ENCODE measurements around the gene GH1.

DNA sequence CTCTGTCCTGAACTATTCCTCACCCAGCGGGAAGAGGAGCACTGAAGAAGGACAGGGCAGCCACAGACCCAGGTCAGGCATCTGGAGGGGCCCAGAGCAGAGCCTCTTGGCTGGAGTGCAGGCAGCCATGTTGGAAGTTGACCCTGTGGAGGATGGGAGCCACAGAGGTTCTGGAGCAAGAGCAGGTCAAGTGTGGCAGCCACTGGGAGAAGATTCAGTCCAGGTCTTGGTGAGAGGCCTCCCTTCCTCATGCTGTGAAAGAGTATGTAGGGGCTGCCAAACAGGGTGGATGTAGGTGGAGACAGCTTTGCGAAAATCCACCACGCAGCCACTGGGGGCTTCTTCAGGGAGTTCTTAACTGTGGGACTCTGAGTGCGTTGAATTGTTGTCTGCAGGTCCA lies 14.1 kb upstream of the GH1 start:
- TF ChIP-seq POLR2A (IDR thresholded peaks at IDR 0.05): no peak
- TF ChIP-seq, protein P1, sequence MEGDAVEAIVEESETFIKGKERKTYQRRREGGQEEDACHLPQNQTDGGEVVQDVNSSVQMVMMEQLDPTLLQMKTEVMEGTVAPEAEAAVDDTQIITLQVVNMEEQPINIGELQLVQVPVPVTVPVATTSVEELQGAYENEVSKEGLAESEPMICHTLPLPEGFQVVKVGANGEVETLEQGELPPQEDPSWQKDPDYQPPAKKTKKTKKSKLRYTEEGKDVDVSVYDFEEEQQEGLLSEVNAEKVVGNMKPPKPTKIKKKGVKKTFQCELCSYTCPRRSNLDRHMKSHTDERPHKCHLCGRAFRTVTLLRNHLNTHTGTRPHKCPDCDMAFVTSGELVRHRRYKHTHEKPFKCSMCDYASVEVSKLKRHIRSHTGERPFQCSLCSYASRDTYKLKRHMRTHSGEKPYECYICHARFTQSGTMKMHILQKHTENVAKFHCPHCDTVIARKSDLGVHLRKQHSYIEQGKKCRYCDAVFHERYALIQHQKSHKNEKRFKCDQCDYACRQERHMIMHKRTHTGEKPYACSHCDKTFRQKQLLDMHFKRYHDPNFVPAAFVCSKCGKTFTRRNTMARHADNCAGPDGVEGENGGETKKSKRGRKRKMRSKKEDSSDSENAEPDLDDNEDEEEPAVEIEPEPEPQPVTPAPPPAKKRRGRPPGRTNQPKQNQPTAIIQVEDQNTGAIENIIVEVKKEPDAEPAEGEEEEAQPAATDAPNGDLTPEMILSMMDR (IDR thresholded peaks at IDR 0.05): no peak

Measured in vagina (tissue), 2 donors.